Mesenchymal stem cell (in vitro differentiated cells and primary cell): ENCODE results near the gene INPP5A.

ENCODE experiments used
- DNase-seq: peaks from one replicate; pipeline ENCODE4 v3.0.0-alpha.2; 2013
- H2AFZ ChIP-seq: one replicate; pipeline ENCODE4 v1.6.1; 2013; ENCODE audit warnings: low read depth, mild to moderate bottlenecking, control low read depth, inconsistent platforms, low read length, moderate library complexity
- H2AK5ac ChIP-seq: 2 replicates; pipeline ENCODE4 v1.6.1; 2013; ENCODE audit warnings: low read length, moderate library complexity, mild to moderate bottlenecking, inconsistent platforms; ENCODE audit not compliant: severe bottlenecking
- H2BK120ac ChIP-seq: one replicate; pipeline ENCODE4 v1.6.1; 2013; ENCODE audit warnings: low read depth, mild to moderate bottlenecking, inconsistent platforms, low read length, moderate library complexity
- H2BK12ac ChIP-seq, 2 experiments: one replicate each; pipeline ENCODE4 v1.6.1; 2013; ENCODE audit warnings: inconsistent platforms in 2 of 2, low read length in 2 of 2, mild to moderate bottlenecking in 2 of 2, moderate library complexity in 2 of 2, control low read depth in 1 of 2
- H2BK15ac ChIP-seq: one replicate; pipeline ENCODE4 v1.6.1; 2013; ENCODE audit warnings: mild to moderate bottlenecking, low read depth, inconsistent platforms; ENCODE audit not compliant: poor library complexity, severe bottlenecking
- H2BK5ac ChIP-seq: 2 replicates; pipeline ENCODE4 v1.6.1; 2013; ENCODE audit warnings: low read depth, mild to moderate bottlenecking, low read length, control low read depth, inconsistent platforms; ENCODE audit not compliant: poor library complexity, severe bottlenecking
- H3K14ac ChIP-seq, 2 experiments: one replicate each; pipeline ENCODE4 v1.6.1; 2013; ENCODE audit warnings: inconsistent platforms in 2 of 2, low read length in 2 of 2, control low read depth in 1 of 2, mild to moderate bottlenecking in 1 of 2, moderate library complexity in 1 of 2
- H3K18ac ChIP-seq, 2 experiments: one replicate each; pipeline ENCODE4 v1.6.1; 2013; ENCODE audit warnings: inconsistent platforms in 2 of 2, low read length in 2 of 2, control low read depth in 1 of 2, low read depth in 1 of 2, mild to moderate bottlenecking in 1 of 2
- H3K23ac ChIP-seq, 2 experiments: one replicate each; pipeline ENCODE4 v1.6.1; 2013; ENCODE audit warnings: inconsistent platforms in 2 of 2, low read length in 2 of 2, mild to moderate bottlenecking in 2 of 2, moderate library complexity in 2 of 2, control low read depth in 1 of 2
- H3K27ac ChIP-seq: 2 replicates; pipeline ENCODE4 v1.5.1; 2013; ENCODE audit warnings: mild to moderate bottlenecking, moderate library complexity, low read length, control low read depth, inconsistent platforms; ENCODE audit not compliant: poor library complexity, severe bottlenecking
- H3K27me3 ChIP-seq, 2 experiments: 2 replicates each; pipeline versions ENCODE4 v1.6.1 to v1.7.0; 2013; ENCODE audit warnings: low read length in 2 of 2, mild to moderate bottlenecking in 2 of 2, moderate library complexity in 2 of 2, control low read depth in 1 of 2, inconsistent platforms in 1 of 2; ENCODE audit not compliant: control insufficient read depth in 1 of 2, insufficient read depth in 1 of 2
- H3K36me3 ChIP-seq, 2 experiments: 2 replicates each; pipeline versions ENCODE4 v1.6.1 to v1.7.0; 2013; ENCODE audit warnings: low read length in 2 of 2, control low read depth in 1 of 2, inconsistent platforms in 1 of 2, low read depth in 1 of 2, mild to moderate bottlenecking in 1 of 2; ENCODE audit not compliant: insufficient read depth in 2 of 2, control insufficient read depth in 1 of 2
- H3K4ac ChIP-seq, 2 experiments: one replicate each; pipeline ENCODE4 v1.6.1; 2013; ENCODE audit warnings: inconsistent platforms in 2 of 2, low read length in 2 of 2, mild to moderate bottlenecking in 2 of 2, moderate library complexity in 2 of 2, control low read depth in 1 of 2, low read depth in 1 of 2
- H3K4me1 ChIP-seq: 2 replicates; pipeline ENCODE4 v1.6.1; 2013; ENCODE audit warnings: low read depth, low read length, control low read depth; ENCODE audit not compliant: control insufficient read depth, insufficient read depth
- H3K4me2 ChIP-seq: 2 replicates; pipeline ENCODE4 v1.6.1; 2013; ENCODE audit warnings: low read length, mild to moderate bottlenecking, inconsistent platforms; ENCODE audit not compliant: poor library complexity, severe bottlenecking
- H3K4me3 ChIP-seq, 2 experiments: 2 replicates each; pipeline versions ENCODE4 v1.5.1 to v1.7.0; 2013; ENCODE audit warnings: low read length in 2 of 2, mild to moderate bottlenecking in 2 of 2, control low read depth in 1 of 2, low read depth in 1 of 2; ENCODE audit not compliant: insufficient read depth in 1 of 2
- H3K79me1 ChIP-seq: replicated peaks from 2 replicates; pipeline ENCODE4 v1.6.1; 2013; ENCODE audit warnings: mild to moderate bottlenecking, control low read depth, low read length, inconsistent platforms; ENCODE audit not compliant: poor library complexity, severe bottlenecking
- H3K9ac ChIP-seq: 2 replicates; pipeline ENCODE4 v1.7.0; 2013; ENCODE audit warnings: mild to moderate bottlenecking, low read length, moderate library complexity
- H3K9me3 ChIP-seq: 2 replicates; pipeline ENCODE4 v1.7.0; 2013; ENCODE audit warnings: mild to moderate bottlenecking, low read length; ENCODE audit not compliant: control insufficient read depth
- H4K8ac ChIP-seq: one replicate; pipeline ENCODE4 v1.6.1; 2013; ENCODE audit warnings: inconsistent platforms, mild to moderate bottlenecking, low read length, moderate library complexity
- H4K91ac ChIP-seq: one replicate; pipeline ENCODE4 v1.6.1; 2013; ENCODE audit warnings: mild to moderate bottlenecking, low read length, inconsistent platforms
- WGBS: methylation state at CpG from one replicate; pipeline ENCODE4 v1.1.7; 2013; ENCODE audit warnings: mixed read lengths; 5-methylcytosine and 5-hydroxymethylcytosine counted together

Gene INPP5A

GRCh38 chr10:132728321-132728720 lies 190.7 kb downstream of the INPP5A start:
- no peaks in the 10 kb centered on the region for H3K9me3 ChIP-seq
- no peak overlapping the region for H3K18ac ChIP-seq
- H2AK5ac ChIP-seq = no peak overlapping the region
- H2AFZ ChIP-seq = no peak overlapping the region
- no peak overlapping the region for H2BK120ac ChIP-seq
- no peak for DNase-seq
- no peak overlapping the region for H3K14ac ChIP-seq
- WGBS = 96% methylated on average over 19 of the region's 19 CpGs
- H2BK5ac ChIP-seq = no peak overlapping the region
- H3K9ac ChIP-seq = no peak overlapping the region
- H3K79me1 ChIP-seq = peaks cover 5% of the 10 kb centered on the region
- no peak overlapping the region for H3K4me2 ChIP-seq
- H2BK15ac ChIP-seq = no peak overlapping the region
- H3K4ac ChIP-seq = no peak overlapping the region
- peaks cover 24 to 62% of the 10 kb centered on the region in 2 experiments for H3K36me3 ChIP-seq
- H3K23ac ChIP-seq = no peak overlapping the region
- H3K4me1 ChIP-seq = peaks cover 16% of the 10 kb centered on the region
- H3K27ac ChIP-seq = no peak overlapping the region
- H4K91ac ChIP-seq = no peak overlapping the region
- peaks cover 0 to 7% of the 10 kb centered on the region in 2 experiments for H3K27me3 ChIP-seq
- H2BK12ac ChIP-seq = no peak overlapping the region
- H3K4me3 ChIP-seq = no peak overlapping the region
- H4K8ac ChIP-seq = no peak overlapping the region

- Histone ChIP-seq H3K27me3 (peaks cover 0 to 7% of the 10 kb centered on the region in 2 experiments), H3K14ac (no peak overlapping the region), H2BK15ac (no peak overlapping the region), H3K23ac (no peak overlapping the region), H3K4me2 (no peak overlapping the region), H2BK120ac (no peak overlapping the region), H3K18ac (no peak overlapping the region), H3K36me3 (peaks cover 24 to 61% of the 10 kb centered on the region in 2 experiments), H2AFZ (no peak overlapping the region), H4K8ac (no peak overlapping the region), H2BK5ac (no peak overlapping the region), H2AK5ac (no peak overlapping the region), H2BK12ac (no peak overlapping the region), H3K4me3 (no peak overlapping the region), H3K27ac (no peak overlapping the region), H3K9me3 (no peaks in the 10 kb centered on the region), H3K9ac (no peak overlapping the region), H3K4ac (no peak overlapping the region), H4K91ac (no peak overlapping the region), H3K79me1 (peaks cover 2% of the 10 kb centered on the region), H3K4me1 (peaks cover 12% of the 10 kb centered on the region)
- DNase-seq = no peak
- whole genome bisulfite sequencing = 92% methylated on average over 22 of the region's 22 CpGs
Measured at GRCh38 chr10:132728741-132729140, 191.2 kb downstream of the INPP5A start.

GRCh38 chr10:132729810-132730572 lies 192.4 kb downstream of the INPP5A start:
- no peak overlapping the region for H2AFZ ChIP-seq
- peaks cover 0 to 7% of the 10 kb centered on the region in 2 experiments for H3K27me3 ChIP-seq

GRCh38 chr10:132730573-132730953 lies 193.0 kb downstream of the INPP5A start:
- Histone ChIP-seq H3K4me2 (no peak overlapping the region), H3K18ac (no peak overlapping the region), H2AFZ (no peak overlapping the region), H3K27ac (no peak overlapping the region), H2BK120ac (no peak overlapping the region), H4K91ac (no peak overlapping the region), H2BK5ac (no peak overlapping the region), H3K4me1 (peaks cover 4% of the 10 kb centered on the region), H3K4me3 (no peak overlapping the region), H3K14ac (no peak overlapping the region), H2BK12ac (no peak overlapping the region), H3K9ac (no peak overlapping the region), H2BK15ac (no peak overlapping the region), H4K8ac (no peak overlapping the region), H3K79me1 (peaks cover 2% of the 10 kb centered on the region), H3K9me3 (no peaks in the 10 kb centered on the region), H2AK5ac (no peak overlapping the region), H3K23ac (no peak overlapping the region), H3K36me3 (peaks cover 18 to 79% of the 10 kb centered on the region in 2 experiments), H3K4ac (no peak overlapping the region), H3K27me3 (peaks cover 0 to 7% of the 10 kb centered on the region in 2 experiments)
- 87% methylated on average over 15 of the region's 15 CpGs for WGBS
- no peak for DNase-seq

More at GRCh38 chr10:132729810-132730572, 192.4 kb downstream of the INPP5A start:
- H2BK120ac ChIP-seq = no peak overlapping the region
- H3K4me2 ChIP-seq = no peak overlapping the region
- DNase-seq = no peak
- H2BK15ac ChIP-seq = no peak overlapping the region
- no peak overlapping the region for H3K23ac ChIP-seq
- WGBS = 86% methylated on average over 25 of the region's 29 CpGs
- peaks cover 2% of the 10 kb centered on the region for H3K79me1 ChIP-seq
- H2AK5ac ChIP-seq = no peak overlapping the region
- H3K9ac ChIP-seq = no peak overlapping the region
- no peak overlapping the region for H3K18ac ChIP-seq
- H2BK12ac ChIP-seq = no peak overlapping the region
- H3K14ac ChIP-seq = no peak overlapping the region
- no peak overlapping the region for H3K4ac ChIP-seq
- no peak overlapping the region for H4K8ac ChIP-seq
- no peaks in the 10 kb centered on the region for H3K9me3 ChIP-seq
- peak overlapping the region; percentile 27 for H4K91ac ChIP-seq
- H3K4me3 ChIP-seq = no peak overlapping the region
- peaks cover 18 to 74% of the 10 kb centered on the region in 2 experiments for H3K36me3 ChIP-seq
- H3K27ac ChIP-seq = no peak overlapping the region
- peaks cover 4% of the 10 kb centered on the region for H3K4me1 ChIP-seq
- no peak overlapping the region for H2BK5ac ChIP-seq
